Uterus (tissue), 4 donors: ENCODE results near the gene KCNJ14. TPM values are rescaled to one million over a fixed set of nuclear protein-coding genes. Genes with fewer than 3 reads are reported as not detected.

ENCODE experiments used
- DNase-seq, 2 donors: peaks; one replicate each; pipeline ENCODE4 v3.0.0-alpha.2; 2019 to 2020
- H3K27ac ChIP-seq, 2 donors: fragments of 200-600 bp; sonication (generic); 1 replicate in 1 of 2; 2 replicates in 1 of 2; pipeline ENCODE4 v1.5.1; 2016 to 2018
- H3K27me3 ChIP-seq, 2 donors: fragments of 200-600 bp; sonication (generic); one replicate each; pipeline ENCODE4 v1.5.1; 2018 to 2019; ENCODE audit warnings: control low read depth in 1 of 2
- H3K36me3 ChIP-seq, 2 donors: fragments of 200-600 bp; sonication (generic); one replicate each; pipeline ENCODE4 v1.5.1; 2019; ENCODE audit warnings: control low read depth in 1 of 2
- H3K4me1 ChIP-seq, 2 donors: fragments of 200-600 bp; sonication (generic); one replicate each; pipeline ENCODE4 v1.5.1; 2018 to 2019; ENCODE audit warnings: control low read depth in 1 of 2
- H3K4me3 ChIP-seq, 2 donors: fragments of 200-600 bp; sonication (generic); 1 replicate in 1 of 2; 2 replicates in 1 of 2; pipeline ENCODE4 v1.5.1; 2018 to 2019; ENCODE audit warnings: mild to moderate bottlenecking in 1 of 2
- H3K9me3 ChIP-seq, 2 donors: fragments of 200-600 bp; sonication (generic); one replicate each; pipeline ENCODE4 v1.5.1; 2019; ENCODE audit warnings: control low read depth in 1 of 2
- CTCF ChIP-seq, 4 experiments: fragments of 200-600 bp in 2 of 4; fragments of 450-650 bp in 2 of 4; sonication (generic) in 2 of 4; IDR thresholded peaks; one replicate each; pipeline ENCODE4 v1.5.1; 2016 to 2019; ENCODE audit warnings: antibody characterized with exemption in 4 of 4, mild to moderate bottlenecking in 2 of 4, moderate library complexity in 1 of 4
- POLR2A ChIP-seq, 2 donors: fragments of 450-650 bp; IDR thresholded peaks; one replicate each; pipeline ENCODE4 v1.6.1; 2016; ENCODE audit warnings: antibody characterized with exemption in 2 of 2, mild to moderate bottlenecking in 1 of 2, moderate library complexity in 1 of 2
- intact Hi-C: fragments of 100-400 bp; cut with DNase I; formaldehyde crosslinking; loops from one replicate; pipeline ENCODE4 v1.15.1; 2023; ENCODE audit warnings: low total_unique reads
- total RNA-seq, 4 donors: library from RNA; depleted of rRNA in 3 of 4; stranded (reverse); fragments of >200 nt in 3 of 4; gene quantifications; one replicate each; pipeline versions ENCODE4 v1.1.0 to v1.2.4, GENCODE V29; 2014 to 2023
- donor health status: DM: yes; HTN: yes; CAD: no.

KCNJ14 gene
- total RNA-seq, 4 donors from 2014 or later: 0.29 to 2.2 (median 1.2) TPM; not detected in 1

- H3K9me3 ChIP-seq: no peaks in the 10 kb centered on the region
- TF ChIP-seq CTCF (IDR thresholded peaks at IDR 0.05): no peak
- TF ChIP-seq POLR2A (IDR thresholded peaks at IDR 0.05): no peak
- no peaks in the 10 kb centered on the region for H3K27me3 ChIP-seq
- no peak overlapping the region for H3K4me3 ChIP-seq
- intact Hi-C loops: no loop called here
- no peaks in the 10 kb centered on the region for H3K36me3 ChIP-seq
- no peaks in the 10 kb centered on the region for H3K4me1 ChIP-seq
- no peak overlapping the region for H3K27ac ChIP-seq
- DNase-seq: no peak
These were observed 2.6 kb downstream of the KCNJ14 start for GRCh38 chr19:48458016-48458415.

GRCh38 chr19:48461651-48461981 is 6.2 kb downstream of the KCNJ14 start:
- H3K4me3 ChIP-seq: no peak overlapping the region
- no peak for DNase-seq
- H3K4me1 ChIP-seq: no peaks in the 10 kb centered on the region
- H3K27me3 ChIP-seq: no peaks in the 10 kb centered on the region
- no peaks in the 10 kb centered on the region for H3K9me3 ChIP-seq
- no peaks in the 10 kb centered on the region for H3K36me3 ChIP-seq
- TF ChIP-seq CTCF (IDR thresholded peaks at IDR 0.05): no peak
- TF ChIP-seq POLR2A (IDR thresholded peaks at IDR 0.05): no peak
- intact Hi-C loops: no loop called here
- no peak overlapping the region for H3K27ac ChIP-seq

- no peak for TF ChIP-seq POLR2A (IDR thresholded peaks at IDR 0.05)
- TF ChIP-seq CTCF (IDR thresholded peaks at IDR 0.05): no peak
- Histone ChIP-seq H3K27ac (no peak overlapping the region), H3K4me1 (no peaks in the 10 kb centered on the region), H3K27me3 (no peaks in the 10 kb centered on the region), H3K9me3 (no peaks in the 10 kb centered on the region), H3K36me3 (no peaks in the 10 kb centered on the region), H3K4me3 (no peak overlapping the region)
- DNase-seq: no peak
- intact Hi-C loops: no loop called here
These were observed 6.7 kb downstream of the KCNJ14 start for GRCh38 chr19:48461982-48462655.

- Histone ChIP-seq H3K4me1 (peaks cover 0 to 3% of the 10 kb centered on the region in 2 donors), H3K27me3 (no peaks in the 10 kb centered on the region), H3K36me3 (no peaks in the 10 kb centered on the region), H3K4me3 (no peak overlapping the region), H3K9me3 (no peaks in the 10 kb centered on the region), H3K27ac (no peak overlapping the region)
- intact Hi-C loops: no loop called here
- TF ChIP-seq CTCF (IDR thresholded peaks at IDR 0.05): no peak
- no peak for TF ChIP-seq POLR2A (IDR thresholded peaks at IDR 0.05)
- no peak for DNase-seq
These were observed 9.8 kb downstream of the KCNJ14 start for GRCh38 chr19:48465215-48465614.

- H3K9me3 ChIP-seq: no peaks in the 10 kb centered on the region
- DNase-seq: no peak
- no peak for TF ChIP-seq CTCF (IDR thresholded peaks at IDR 0.05)
- TF ChIP-seq POLR2A (IDR thresholded peaks at IDR 0.05): no peak
- intact Hi-C loops: no loop called here
- no peak overlapping the region for H3K27ac ChIP-seq
- H3K4me3 ChIP-seq: no peak overlapping the region
- H3K36me3 ChIP-seq: no peaks in the 10 kb centered on the region
- no peaks in the 10 kb centered on the region for H3K27me3 ChIP-seq
- H3K4me1 ChIP-seq: peaks cover 0 to 6% of the 10 kb centered on the region in 2 donors
These were observed 11.4 kb downstream of the KCNJ14 start for GRCh38 chr19:48466561-48467325.
